Lower leg skin (tissue), 3 donors: Measurements from ENCODE around the gene MVD.

Experiments
- POLR2A ChIP-seq, 2 donors: fragments of 450-650 bp; IDR thresholded peaks; one replicate each; pipeline ENCODE4 v1.6.1; 2016 to 2017; ENCODE audit warnings: antibody characterized with exemption in 2 of 2, mild to moderate bottlenecking in 1 of 2, moderate library complexity in 1 of 2
- TF ChIP-seq, protein P1 (sequence below), 3 donors: fragments of 450-650 bp; IDR thresholded peaks; one replicate each; pipeline ENCODE4 v1.5.1; 2016; ENCODE audit warnings: antibody characterized with exemption in 3 of 3, mild to moderate bottlenecking in 3 of 3, moderate library complexity in 2 of 3

DNA sequence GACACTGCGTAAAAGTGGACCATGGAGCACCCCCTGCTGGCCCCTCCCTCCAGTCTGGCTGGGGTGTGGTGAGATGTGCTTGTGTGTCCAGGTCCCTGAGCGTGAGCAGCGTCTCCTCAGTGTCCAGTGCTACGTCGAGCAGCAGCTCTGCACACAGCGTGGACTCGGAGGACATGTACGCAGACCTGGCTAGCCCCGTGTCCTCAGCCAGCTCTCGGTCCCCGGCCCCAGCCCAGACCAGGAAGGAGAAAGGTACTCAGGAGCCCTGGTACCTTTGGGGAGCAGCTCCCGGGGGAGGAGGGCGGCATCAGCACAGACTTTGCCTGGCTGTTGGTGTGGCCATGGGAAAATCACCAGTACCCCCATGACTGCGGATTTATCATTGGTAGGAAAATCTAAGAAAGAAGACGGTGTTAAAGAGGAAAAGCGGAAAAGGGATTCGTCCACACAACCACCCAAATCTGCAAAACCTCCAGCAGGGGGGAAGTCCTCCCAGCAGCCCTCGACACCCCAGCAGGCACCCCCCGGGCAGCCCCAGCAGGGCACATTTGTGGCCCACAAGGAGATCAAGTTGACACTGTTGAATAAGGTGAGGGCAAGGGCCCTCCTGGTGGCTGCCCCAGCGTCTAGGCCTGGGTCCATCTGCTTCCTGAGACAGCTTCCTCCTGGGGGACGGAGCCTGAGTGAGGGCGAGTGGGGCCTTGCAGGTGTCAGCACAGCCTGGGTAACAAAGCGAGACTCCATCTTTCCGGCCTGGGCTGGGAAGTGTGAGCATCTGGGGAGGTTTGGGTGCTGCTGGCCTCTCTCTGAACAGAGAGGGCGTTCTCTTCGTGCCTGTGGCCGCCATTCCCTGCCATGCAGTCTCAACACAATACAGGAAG is 35.1 kb downstream of the MVD start:
- TF ChIP-seq, protein P1, sequence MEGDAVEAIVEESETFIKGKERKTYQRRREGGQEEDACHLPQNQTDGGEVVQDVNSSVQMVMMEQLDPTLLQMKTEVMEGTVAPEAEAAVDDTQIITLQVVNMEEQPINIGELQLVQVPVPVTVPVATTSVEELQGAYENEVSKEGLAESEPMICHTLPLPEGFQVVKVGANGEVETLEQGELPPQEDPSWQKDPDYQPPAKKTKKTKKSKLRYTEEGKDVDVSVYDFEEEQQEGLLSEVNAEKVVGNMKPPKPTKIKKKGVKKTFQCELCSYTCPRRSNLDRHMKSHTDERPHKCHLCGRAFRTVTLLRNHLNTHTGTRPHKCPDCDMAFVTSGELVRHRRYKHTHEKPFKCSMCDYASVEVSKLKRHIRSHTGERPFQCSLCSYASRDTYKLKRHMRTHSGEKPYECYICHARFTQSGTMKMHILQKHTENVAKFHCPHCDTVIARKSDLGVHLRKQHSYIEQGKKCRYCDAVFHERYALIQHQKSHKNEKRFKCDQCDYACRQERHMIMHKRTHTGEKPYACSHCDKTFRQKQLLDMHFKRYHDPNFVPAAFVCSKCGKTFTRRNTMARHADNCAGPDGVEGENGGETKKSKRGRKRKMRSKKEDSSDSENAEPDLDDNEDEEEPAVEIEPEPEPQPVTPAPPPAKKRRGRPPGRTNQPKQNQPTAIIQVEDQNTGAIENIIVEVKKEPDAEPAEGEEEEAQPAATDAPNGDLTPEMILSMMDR (IDR thresholded peaks at IDR 0.05), result no peak
- no peak for TF ChIP-seq POLR2A (IDR thresholded peaks at IDR 0.05)
